Measurements from ENCODE around the gene SMIM35.

DNA sequence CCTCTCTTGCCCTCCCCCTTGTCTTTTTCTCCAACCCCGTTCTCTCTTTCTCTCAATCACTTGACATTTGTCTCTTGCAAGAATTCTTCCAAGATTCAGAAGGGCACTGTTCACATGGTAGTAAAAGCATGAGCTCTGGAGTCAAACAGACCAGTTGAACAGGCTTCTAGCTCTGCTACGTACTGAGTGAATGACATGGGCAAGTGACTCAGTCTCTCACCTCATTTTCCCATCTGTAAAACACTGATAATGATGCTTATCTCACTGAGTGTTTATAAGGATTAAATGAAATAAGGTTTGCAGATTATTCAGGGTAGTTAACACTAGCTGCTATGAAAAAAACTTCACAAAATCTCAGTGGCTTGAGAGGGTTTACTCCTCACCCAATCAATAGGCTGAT, 106.5 kb downstream of the SMIM35 start:
- TF ChIP-seq CTCF (IDR thresholded peaks at IDR 0.05), result no peak
- no peak for TF ChIP-seq EP300 (IDR thresholded peaks at IDR 0.05)
